LHCN-M2 (cell line): ENCODE measurements around the gene PTPN11. TPM values are rescaled to one million over a fixed set of nuclear protein-coding genes. Genes with fewer than 3 reads are reported as not detected.
A peak's percentile ranks its signal among the peaks of the same experiment; 100 is the strongest.

Experiments
- DNase-seq: peaks from one replicate; pipeline ENCODE4 v3.0.0-alpha.2; 2012; ENCODE audit warnings: low read depth
- total RNA-seq: library from RNA; depleted of rRNA; stranded (reverse); fragments of >200 nt; gene quantifications from 2 replicates; pipeline ENCODE4 v1.2.3, GENCODE V29; 2014; rRNA removed

The PTPN11 gene
- total RNA-seq, 1 experiment from 2014 or later: 97.0 TPM

DNA sequence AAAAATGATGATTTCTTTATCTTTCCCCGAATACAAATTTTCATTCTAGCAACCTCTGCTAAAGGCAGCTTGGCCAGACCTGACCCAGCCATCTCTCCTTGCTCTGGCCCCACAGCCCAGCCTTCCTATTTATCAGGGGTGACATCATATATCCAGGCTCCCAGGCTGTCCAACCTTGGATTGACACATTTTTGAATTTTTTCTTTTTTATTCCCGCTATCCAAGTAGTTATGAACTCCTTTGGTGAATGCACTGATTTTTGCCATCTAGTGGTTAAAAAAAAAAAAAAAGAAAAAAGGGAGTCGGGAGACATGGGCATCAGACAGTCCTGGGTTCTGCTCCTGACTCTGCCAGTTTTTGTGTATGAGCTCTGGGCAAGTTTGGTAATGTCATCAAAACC is 120.5 kb downstream of the PTPN11 start:
- peak; percentile 22 for DNase-seq

DNA sequence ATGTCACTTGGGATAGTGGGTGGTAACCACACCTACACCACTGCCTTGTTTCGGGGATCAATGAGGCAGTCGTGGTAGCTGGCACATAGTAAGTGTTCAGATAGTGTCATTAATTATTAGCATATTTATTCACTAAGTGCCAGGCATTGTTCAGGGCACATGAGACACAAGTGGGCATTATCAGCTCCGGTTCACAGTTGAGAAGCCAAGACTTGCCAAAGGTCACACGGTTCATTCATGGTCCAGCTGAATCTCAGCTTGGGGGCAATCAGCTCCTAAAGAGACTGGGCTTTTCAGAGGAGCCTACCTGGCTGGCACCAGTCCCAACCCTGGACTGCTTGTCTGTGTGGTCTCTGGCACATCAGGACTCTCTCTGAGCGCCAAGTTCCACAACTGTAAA is 121.3 kb downstream of the PTPN11 start:
- DNase-seq: no peak

DNA sequence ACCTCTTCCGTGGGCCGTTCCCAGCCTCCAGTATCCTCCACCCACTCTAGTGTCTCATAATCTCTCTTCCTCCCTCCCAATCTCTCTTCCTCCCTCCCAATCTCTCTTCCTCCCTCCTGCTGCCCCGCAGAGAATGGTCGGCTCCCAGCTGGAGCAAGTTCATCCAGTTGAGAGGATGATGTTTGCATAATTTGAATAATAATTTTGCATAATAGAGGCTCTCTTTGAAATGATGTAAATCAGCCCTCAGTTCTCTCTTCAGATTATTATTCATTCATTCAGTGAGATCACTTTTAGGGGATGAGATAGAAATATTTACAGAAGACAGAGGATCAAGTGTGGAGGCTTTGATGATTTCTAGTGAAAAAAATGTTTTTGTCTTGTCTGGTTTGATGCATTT is 125.0 kb downstream of the PTPN11 start:
- no peak for DNase-seq

DNA sequence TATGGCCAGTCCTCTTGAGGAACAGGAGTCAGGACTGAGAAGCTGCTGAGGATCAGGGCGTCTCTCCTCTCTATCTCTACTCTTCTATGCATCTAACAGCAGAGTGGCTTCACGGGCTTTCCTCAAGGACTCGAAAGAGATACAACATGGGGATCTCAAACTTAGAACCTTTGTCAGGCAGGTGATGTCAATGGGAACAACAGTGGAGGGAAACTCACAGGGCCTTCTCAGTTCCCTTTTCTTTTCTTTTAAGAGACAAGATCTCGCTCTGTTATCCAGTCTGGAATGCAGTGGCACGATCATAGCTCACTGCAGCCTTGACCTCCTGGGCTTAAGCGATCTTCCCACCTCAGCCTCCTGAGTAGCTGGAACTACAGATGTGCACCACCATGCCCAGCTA is 127.6 kb downstream of the PTPN11 start:
- DNase-seq: no peak

DNA sequence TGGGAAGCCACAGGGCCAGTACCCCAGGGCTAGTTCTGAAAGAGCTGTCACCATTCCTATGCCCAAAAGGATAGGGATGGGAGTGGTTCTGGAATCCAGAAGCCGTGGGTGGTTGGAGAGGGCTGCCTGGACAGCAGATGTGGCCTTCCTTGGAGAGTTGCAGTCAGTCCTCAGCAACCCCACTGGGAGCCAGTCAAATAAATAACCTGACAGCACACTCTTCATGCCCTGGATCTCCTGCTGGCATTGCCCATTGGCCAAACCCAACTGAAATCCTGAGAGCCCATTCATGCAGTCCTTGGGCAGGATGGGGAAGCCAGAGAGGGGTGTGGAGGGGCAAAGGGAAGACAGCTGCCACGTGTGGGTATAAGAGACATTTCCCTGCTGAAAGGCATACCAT is 128.2 kb downstream of the PTPN11 start:
- no peak for DNase-seq

DNA sequence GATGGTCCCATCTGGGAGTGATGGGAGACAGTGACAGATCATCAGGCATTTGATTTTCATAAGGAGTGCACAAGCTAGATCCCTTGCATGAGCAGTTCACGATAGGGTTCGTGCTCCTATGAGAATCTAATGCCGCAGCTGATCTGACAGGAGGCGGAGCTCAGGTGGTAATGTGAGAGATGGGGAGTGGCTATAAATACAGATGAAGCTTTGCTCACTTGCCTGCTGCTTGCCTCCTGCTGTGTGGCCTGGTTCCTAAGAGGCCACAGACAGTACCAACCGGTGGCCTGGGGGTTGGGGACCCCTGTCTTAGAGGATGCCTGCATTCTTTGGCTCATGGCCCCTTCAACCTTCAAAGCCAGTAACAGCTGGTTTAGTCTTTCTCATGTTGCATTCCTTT is 130.3 kb downstream of the PTPN11 start:
- DNase-seq: no peak

DNA sequence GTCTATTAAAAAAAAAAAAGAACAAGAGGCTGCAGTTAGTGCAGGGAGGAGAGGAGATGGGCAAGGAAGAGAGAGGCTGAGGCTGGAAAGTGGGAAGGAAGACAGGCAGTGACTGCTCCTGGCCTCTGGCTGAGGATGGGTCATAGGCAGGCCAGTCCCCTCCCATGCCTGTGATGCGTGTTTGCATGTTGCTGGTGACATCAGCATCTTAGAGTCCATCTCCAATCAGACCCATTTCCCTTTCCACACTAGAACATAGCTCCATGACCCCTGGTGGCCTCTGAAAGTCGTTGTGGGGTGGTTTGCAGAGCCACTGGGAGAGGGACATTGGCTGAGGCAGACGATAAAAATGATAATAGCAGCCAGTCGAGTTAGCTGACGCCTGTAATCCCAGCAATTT is 132.9 kb downstream of the PTPN11 start:
- DNase-seq: no peak

DNA sequence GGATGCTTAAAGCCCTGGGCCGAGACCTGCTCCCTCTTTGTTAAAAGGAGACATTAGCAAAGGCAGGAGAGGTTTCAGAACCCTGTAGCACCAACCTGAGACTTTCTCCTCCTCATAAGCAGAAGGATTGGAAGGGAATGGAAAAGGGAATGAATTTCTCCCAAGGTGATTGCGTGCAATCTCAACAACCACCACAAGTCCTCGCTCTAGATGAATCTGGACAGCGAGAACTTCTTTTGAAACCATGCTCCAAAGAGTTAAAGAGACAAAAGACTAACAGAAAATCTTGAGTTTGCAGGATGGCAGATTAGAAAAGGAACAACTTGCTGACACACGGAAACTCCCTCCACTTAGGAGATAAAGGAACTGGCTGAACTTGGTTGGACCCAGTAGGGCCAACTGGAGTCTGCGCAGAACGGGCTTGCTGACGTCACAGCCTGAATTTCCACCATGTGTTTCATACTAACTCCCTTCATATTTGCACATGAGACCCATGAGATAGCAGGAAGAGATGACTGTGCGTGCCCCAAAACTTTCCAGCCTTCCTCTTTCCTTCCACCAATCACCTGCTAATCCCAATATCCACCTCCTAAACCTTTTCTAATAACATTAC is 137.0 kb downstream of the PTPN11 start:
- DNase-seq: no peak

DNA sequence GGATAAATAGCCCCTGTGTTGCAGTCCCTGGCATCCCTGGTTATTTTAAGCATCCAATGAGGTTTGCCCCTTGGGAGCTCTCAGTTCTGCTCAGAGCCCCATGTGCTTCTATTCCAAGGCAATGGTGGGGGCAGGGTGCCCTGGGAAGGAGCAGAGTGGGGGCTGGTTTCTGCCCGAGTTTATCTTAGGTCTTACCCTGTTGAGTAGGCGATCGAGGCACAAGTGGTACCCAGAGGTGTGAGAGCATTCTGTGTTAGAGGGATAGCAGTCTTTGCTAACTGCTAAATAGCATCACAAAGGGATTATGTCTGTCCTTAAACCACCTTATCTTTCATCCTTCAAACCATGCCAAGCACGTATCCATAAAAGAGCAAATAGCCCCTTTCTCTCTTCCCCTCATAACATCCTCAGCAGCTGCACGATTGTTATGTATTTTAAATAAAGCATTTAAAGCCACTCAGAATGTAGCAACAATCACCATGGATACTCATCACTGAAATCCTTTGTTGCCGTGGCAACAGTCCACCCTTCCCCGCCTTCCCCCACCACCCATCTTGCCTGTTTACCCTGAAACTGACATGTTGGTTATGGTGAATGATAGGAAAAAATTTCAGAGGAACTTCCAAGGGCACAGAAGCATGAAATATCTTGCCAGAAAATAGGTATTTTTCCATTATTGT is 139.3 kb downstream of the PTPN11 start:
- no peak for DNase-seq

Other genes with a start within 250 kb of the PTPN11 start
- gene HECTD4, start 36.5 kb upstream of the PTPN11 start, total RNA-seq: 7.4 and 8.2 TPM in 2 replicates
- gene RPL6, start 9.3 kb upstream of the PTPN11 start, total RNA-seq: 1,714 and 1,753 TPM in 2 replicates